ENCODE measurements around the gene OVCH1.

OVCH1 gene

GRCh38 chr12:29497588-29497987, at the start of gene OVCH1:
Gene OVCH1 (minus strand): TSS chr12:29497686. CDS start chr12:29497686, 0 bp downstream.
- no peak within 1 kb of the TSS for H3K4me3 ChIP-seq (ENCODE audit: low read length)
- H3K4me1 ChIP-seq (ENCODE audit: control insufficient read depth, insufficient read depth, low read length), result no peaks in the 10 kb centered on the region
- no peaks in the 10 kb centered on the region for H3K36me3 ChIP-seq (ENCODE audit: control insufficient read depth, insufficient read depth, low read length)
- H3K9me3 ChIP-seq (ENCODE audit: control insufficient read depth, low read length), result no peaks in the 10 kb centered on the region
- no peak within 1 kb of the TSS for H3K9ac ChIP-seq (ENCODE audit: low read length)
- no peaks in the 10 kb centered on the region for H3K27me3 ChIP-seq (ENCODE audit: control insufficient read depth, insufficient read depth, low read length)

GRCh38 chr12:29547151-29547632, 49.7 kb upstream of the OVCH1 start:
- Histone ChIP-seq H3K27me3 (ENCODE audit: control insufficient read depth, insufficient read depth, low read length) (no peaks in the 10 kb centered on the region), H3K4me3 (ENCODE audit: low read length) (no peak overlapping the region), H3K4me1 (ENCODE audit: control insufficient read depth, insufficient read depth, low read length) (no peaks in the 10 kb centered on the region), H3K9ac (ENCODE audit: low read length) (no peak overlapping the region), H3K36me3 (ENCODE audit: control insufficient read depth, insufficient read depth, low read length) (no peaks in the 10 kb centered on the region), H3K9me3 (ENCODE audit: control insufficient read depth, low read length) (no peaks in the 10 kb centered on the region)

- no peaks in the 10 kb centered on the region for H3K9me3 ChIP-seq (ENCODE audit: control insufficient read depth, low read length)
- H3K4me1 ChIP-seq (ENCODE audit: control insufficient read depth, insufficient read depth, low read length), result no peaks in the 10 kb centered on the region
- H3K4me3 ChIP-seq (ENCODE audit: low read length), result no peak overlapping the region
- H3K27me3 ChIP-seq (ENCODE audit: control insufficient read depth, insufficient read depth, low read length), result no peaks in the 10 kb centered on the region
- no peak overlapping the region for H3K9ac ChIP-seq (ENCODE audit: low read length)
- no peaks in the 10 kb centered on the region for H3K36me3 ChIP-seq (ENCODE audit: control insufficient read depth, insufficient read depth, low read length)
Measured at GRCh38 chr12:29546000-29546399, 48.5 kb upstream of the OVCH1 start.

- no peaks in the 10 kb centered on the region for H3K4me1 ChIP-seq (ENCODE audit: control insufficient read depth, insufficient read depth, low read length)
- H3K4me3 ChIP-seq (ENCODE audit: low read length), result no peak overlapping the region
- H3K9me3 ChIP-seq (ENCODE audit: control insufficient read depth, low read length), result no peaks in the 10 kb centered on the region
- no peaks in the 10 kb centered on the region for H3K36me3 ChIP-seq (ENCODE audit: control insufficient read depth, insufficient read depth, low read length)
- H3K27me3 ChIP-seq (ENCODE audit: control insufficient read depth, insufficient read depth, low read length), result no peaks in the 10 kb centered on the region
- H3K9ac ChIP-seq (ENCODE audit: low read length), result no peak overlapping the region
Measured at GRCh38 chr12:29545102-29545467, 47.6 kb upstream of the OVCH1 start.

- Histone ChIP-seq H3K36me3 (ENCODE audit: control insufficient read depth, insufficient read depth, low read length) (no peaks in the 10 kb centered on the region), H3K9me3 (ENCODE audit: control insufficient read depth, low read length) (no peaks in the 10 kb centered on the region), H3K4me3 (ENCODE audit: low read length) (no peak overlapping the region), H3K9ac (ENCODE audit: low read length) (no peak overlapping the region), H3K4me1 (ENCODE audit: control insufficient read depth, insufficient read depth, low read length) (no peaks in the 10 kb centered on the region), H3K27me3 (ENCODE audit: control insufficient read depth, insufficient read depth, low read length) (no peaks in the 10 kb centered on the region)
Measured at GRCh38 chr12:29544428-29545101, 47.1 kb upstream of the OVCH1 start.

- Histone ChIP-seq H3K4me3 (ENCODE audit: low read length) (no peak overlapping the region), H3K9me3 (ENCODE audit: control insufficient read depth, low read length) (no peaks in the 10 kb centered on the region), H3K36me3 (ENCODE audit: control insufficient read depth, insufficient read depth, low read length) (no peaks in the 10 kb centered on the region), H3K9ac (ENCODE audit: low read length) (no peak overlapping the region), H3K27me3 (ENCODE audit: control insufficient read depth, insufficient read depth, low read length) (no peaks in the 10 kb centered on the region), H3K4me1 (ENCODE audit: control insufficient read depth, insufficient read depth, low read length) (no peaks in the 10 kb centered on the region)
Measured at GRCh38 chr12:29543036-29543435, 45.5 kb upstream of the OVCH1 start.

GRCh38 chr12:29537298-29537697, 39.8 kb upstream of the OVCH1 start:
- Histone ChIP-seq H3K9me3 (ENCODE audit: control insufficient read depth, low read length) (no peaks in the 10 kb centered on the region), H3K27me3 (ENCODE audit: control insufficient read depth, insufficient read depth, low read length) (no peaks in the 10 kb centered on the region), H3K4me3 (ENCODE audit: low read length) (no peak overlapping the region), H3K36me3 (ENCODE audit: control insufficient read depth, insufficient read depth, low read length) (no peaks in the 10 kb centered on the region), H3K9ac (ENCODE audit: low read length) (no peak overlapping the region), H3K4me1 (ENCODE audit: control insufficient read depth, insufficient read depth, low read length) (no peaks in the 10 kb centered on the region)

GRCh38 chr12:29534935-29535334, 37.4 kb upstream of the OVCH1 start:
- Histone ChIP-seq H3K4me3 (ENCODE audit: low read length) (no peak overlapping the region), H3K4me1 (ENCODE audit: control insufficient read depth, insufficient read depth, low read length) (no peaks in the 10 kb centered on the region), H3K9ac (ENCODE audit: low read length) (no peak overlapping the region), H3K9me3 (ENCODE audit: control insufficient read depth, low read length) (no peaks in the 10 kb centered on the region), H3K36me3 (ENCODE audit: control insufficient read depth, insufficient read depth, low read length) (no peaks in the 10 kb centered on the region), H3K27me3 (ENCODE audit: control insufficient read depth, insufficient read depth, low read length) (no peaks in the 10 kb centered on the region)

GRCh38 chr12:29533815-29534489, 36.5 kb upstream of the OVCH1 start:
- Histone ChIP-seq H3K36me3 (ENCODE audit: control insufficient read depth, insufficient read depth, low read length) (no peaks in the 10 kb centered on the region), H3K9ac (ENCODE audit: low read length) (no peak overlapping the region), H3K4me3 (ENCODE audit: low read length) (no peak overlapping the region), H3K4me1 (ENCODE audit: control insufficient read depth, insufficient read depth, low read length) (no peaks in the 10 kb centered on the region), H3K9me3 (ENCODE audit: control insufficient read depth, low read length) (no peaks in the 10 kb centered on the region), H3K27me3 (ENCODE audit: control insufficient read depth, insufficient read depth, low read length) (no peaks in the 10 kb centered on the region)

GRCh38 chr12:29531471-29531870, 34.0 kb upstream of the OVCH1 start:
- H3K9me3 ChIP-seq (ENCODE audit: control insufficient read depth, low read length), result no peaks in the 10 kb centered on the region
- H3K9ac ChIP-seq (ENCODE audit: low read length), result no peak overlapping the region
- no peaks in the 10 kb centered on the region for H3K36me3 ChIP-seq (ENCODE audit: control insufficient read depth, insufficient read depth, low read length)
- no peaks in the 10 kb centered on the region for H3K4me1 ChIP-seq (ENCODE audit: control insufficient read depth, insufficient read depth, low read length)
- H3K4me3 ChIP-seq (ENCODE audit: low read length), result no peak overlapping the region
- H3K27me3 ChIP-seq (ENCODE audit: control insufficient read depth, insufficient read depth, low read length), result no peaks in the 10 kb centered on the region

- no peaks in the 10 kb centered on the region for H3K4me1 ChIP-seq (ENCODE audit: control insufficient read depth, insufficient read depth, low read length)
- no peaks in the 10 kb centered on the region for H3K36me3 ChIP-seq (ENCODE audit: control insufficient read depth, insufficient read depth, low read length)
- no peak overlapping the region for H3K9ac ChIP-seq (ENCODE audit: low read length)
- H3K9me3 ChIP-seq (ENCODE audit: control insufficient read depth, low read length), result no peaks in the 10 kb centered on the region
- no peaks in the 10 kb centered on the region for H3K27me3 ChIP-seq (ENCODE audit: control insufficient read depth, insufficient read depth, low read length)
- no peak overlapping the region for H3K4me3 ChIP-seq (ENCODE audit: low read length)
Measured at GRCh38 chr12:29530436-29530835, 33.0 kb upstream of the OVCH1 start.

- H3K27me3 ChIP-seq (ENCODE audit: control insufficient read depth, insufficient read depth, low read length), result no peaks in the 10 kb centered on the region
- H3K36me3 ChIP-seq (ENCODE audit: control insufficient read depth, insufficient read depth, low read length), result no peaks in the 10 kb centered on the region
- H3K4me1 ChIP-seq (ENCODE audit: control insufficient read depth, insufficient read depth, low read length), result no peaks in the 10 kb centered on the region
- no peak overlapping the region for H3K4me3 ChIP-seq (ENCODE audit: low read length)
- no peaks in the 10 kb centered on the region for H3K9me3 ChIP-seq (ENCODE audit: control insufficient read depth, low read length)
- H3K9ac ChIP-seq (ENCODE audit: low read length), result no peak overlapping the region
Measured at GRCh38 chr12:29528161-29528560, 30.7 kb upstream of the OVCH1 start.

Measured in mucosa of stomach (tissue), 1 donor.